H1 (cell line): ENCODE measurements around the gene GDI2. TPM values are rescaled to one million over a fixed set of nuclear protein-coding genes. Genes with fewer than 3 reads are reported as not detected.

Experiments
- CTCF ChIA-PET: fragments of 300-600 bp; sonication (Branson Sonifier 250); formaldehyde crosslinking; loops from one replicate; lab custom pipeline; 2021; ENCODE audit not compliant: partially characterized antibody; lab: Charles Lee
- POLR2A ChIA-PET: fragments of 300-600 bp; sonication (Branson Sonifier 250); formaldehyde crosslinking; loops from one replicate; lab custom pipeline; 2021; ENCODE audit warnings: inconsistent platforms; ENCODE audit not compliant: partially characterized antibody; lab: Charles Lee
- DNase-seq, 2 experiments: peaks; one replicate each; pipeline versions ENCODE4 v3.0.0 to v3.0.0-alpha.2; 2010 to 2022; ENCODE audit warnings: low spot score in 2 of 2, low read depth in 1 of 2, mixed read lengths in 1 of 2
- FAIRE-seq: peaks from 2 replicates; lab custom pipeline; 2011; peaks lifted over from hg19 to GRCh38; lab: Jason Lieb, UNC
- H2AFZ ChIP-seq: 2 replicates; pipeline ENCODE4 v1.8.1; 2012; ENCODE audit warnings: low read length, inconsistent platforms
- H2AK5ac ChIP-seq: 2 replicates; pipeline ENCODE4 v1.6.1; 2013; ENCODE audit warnings: low read depth, low read length
- H2BK120ac ChIP-seq: replicated peaks from 2 replicates; pipeline ENCODE3; 2013; ENCODE audit warnings: low read depth, low read length, inconsistent platforms
- H2BK12ac ChIP-seq: 2 replicates; pipeline ENCODE4 v1.6.1; 2013; ENCODE audit warnings: low read depth, low read length
- H2BK15ac ChIP-seq: 2 replicates; pipeline ENCODE4 v1.6.1; 2013; ENCODE audit warnings: low read length
- H2BK20ac ChIP-seq: 2 replicates; pipeline ENCODE4 v1.6.1; 2013; ENCODE audit warnings: low read length
- H2BK5ac ChIP-seq: 2 replicates; pipeline ENCODE4 v1.6.1; 2013; ENCODE audit warnings: low read depth, low read length
- H3K14ac ChIP-seq: 2 replicates; pipeline ENCODE4 v1.6.1; 2013; ENCODE audit warnings: inconsistent platforms; ENCODE audit not compliant: insufficient read length
- H3K18ac ChIP-seq: 2 replicates; pipeline ENCODE4 v1.6.1; 2013; ENCODE audit warnings: low read length; ENCODE audit errors: extremely low read depth
- H3K23ac ChIP-seq: 2 replicates; pipeline ENCODE4 v1.6.1; 2013; ENCODE audit warnings: inconsistent platforms; ENCODE audit not compliant: insufficient read length
- H3K23me2 ChIP-seq: 2 replicates; pipeline ENCODE4 v1.6.1; 2013; ENCODE audit warnings: low read depth, low read length
- H3K27ac ChIP-seq: 2 replicates; pipeline ENCODE4 v1.6.1; 2011; ENCODE audit warnings: low read depth, low read length, inconsistent platforms
- H3K27me3 ChIP-seq, 4 experiments: replicated peaks in 1 of 4; 1 replicate in 1 of 4; 2 replicates in 3 of 4; pipeline versions ENCODE4 v1.6.1 to v1.8.1; 2011 to 2013; ENCODE audit warnings: low read length in 3 of 4, mild to moderate bottlenecking in 3 of 4, inconsistent platforms in 2 of 4, mixed read lengths in 2 of 4, moderate library complexity in 1 of 4; ENCODE audit not compliant: control insufficient read depth in 3 of 4, insufficient read depth in 3 of 4; ENCODE audit errors: extremely low read depth in 1 of 4
- H3K36me3 ChIP-seq, 4 experiments: 2 replicates each; pipeline versions ENCODE4 v1.6.1 to v1.8.1; 2011 to 2013; ENCODE audit warnings: mild to moderate bottlenecking in 4 of 4, low read length in 3 of 4, moderate library complexity in 2 of 4, control low read depth in 1 of 4, inconsistent platforms in 1 of 4; ENCODE audit not compliant: insufficient read depth in 4 of 4, control insufficient read depth in 2 of 4
- H3K4ac ChIP-seq: replicated peaks from 2 replicates; pipeline ENCODE3; 2013; ENCODE audit warnings: low read length, low read depth, mixed read lengths, inconsistent platforms; ENCODE audit not compliant: insufficient read length
- H3K4me1 ChIP-seq, 4 experiments: replicated peaks in 1 of 4; 1 replicate in 1 of 4; 2 replicates in 3 of 4; pipeline versions ENCODE4 v1.6.1 to v1.8.1; 2011 to 2013; ENCODE audit warnings: low read length in 3 of 4, inconsistent platforms in 2 of 4, mixed read lengths in 1 of 4; ENCODE audit not compliant: insufficient read depth in 4 of 4, control insufficient read depth in 3 of 4
- H3K4me2 ChIP-seq, 2 experiments: 2 replicates each; pipeline versions ENCODE4 v1.6.1 to v1.8.1; 2011 to 2013; ENCODE audit warnings: low read depth in 2 of 2, low read length in 2 of 2, control low read depth in 1 of 2, inconsistent platforms in 1 of 2, mild to moderate bottlenecking in 1 of 2; ENCODE audit not compliant: insufficient read depth in 1 of 2
- H3K4me3 ChIP-seq, 4 experiments: fragments of 200-600, 300-600 bp in 1 of 4; sonication (generic), shearing (Covaris generic), sonication (Bioruptor Twin) in 1 of 4; 2 replicates each; pipeline versions ENCODE4 v1.5.1 to v1.8.1; 2011 to 2016; ENCODE audit warnings: low read length in 4 of 4, low read depth in 3 of 4, control low read depth in 2 of 4, inconsistent platforms in 2 of 4, mild to moderate bottlenecking in 2 of 4, mixed read lengths in 1 of 4, moderate library complexity in 1 of 4; ENCODE audit not compliant: insufficient read depth in 2 of 4; ENCODE audit errors: extremely low read depth in 1 of 4
- H3K56ac ChIP-seq: replicated peaks from 2 replicates; pipeline ENCODE3; 2013; ENCODE audit warnings: low read depth, mild to moderate bottlenecking, mixed read lengths, low read length, inconsistent platforms; ENCODE audit not compliant: insufficient read length
- H3K79me1 ChIP-seq: 2 replicates; pipeline ENCODE4 v1.6.1; 2013; ENCODE audit warnings: low read depth, low read length, control low read depth
- H3K79me2 ChIP-seq, 2 experiments: 2 replicates each; pipeline versions ENCODE4 v1.6.1 to v1.8.1; 2012 to 2013; ENCODE audit warnings: low read length in 2 of 2, mild to moderate bottlenecking in 2 of 2, inconsistent platforms in 1 of 2; ENCODE audit not compliant: insufficient read depth in 2 of 2, control insufficient read depth in 1 of 2
- H3K9ac ChIP-seq, 4 experiments: replicated peaks in 1 of 4; 1 replicate in 1 of 4; 2 replicates in 3 of 4; pipeline versions ENCODE4 v1.6.1 to v1.8.1; 2011 to 2013; ENCODE audit warnings: low read depth in 3 of 4, low read length in 3 of 4, control low read depth in 2 of 4, mild to moderate bottlenecking in 2 of 4, moderate library complexity in 2 of 4, inconsistent platforms in 1 of 4; ENCODE audit errors: extremely low read depth in 1 of 4
- H3K9me3 ChIP-seq, 2 experiments: 2 replicates each; pipeline versions ENCODE4 v1.6.1 to v1.8.1; 2012 to 2013; ENCODE audit warnings: mild to moderate bottlenecking in 2 of 2, moderate library complexity in 2 of 2, control low read depth in 1 of 2, inconsistent platforms in 1 of 2, low read depth in 1 of 2, low read length in 1 of 2, mixed read lengths in 1 of 2; ENCODE audit not compliant: insufficient read depth in 2 of 2
- H4K20me1 ChIP-seq, 2 experiments: replicated peaks in 1 of 2; 2 replicates each; pipeline versions ENCODE3 to v1.8.1; 2011 to 2013; ENCODE audit warnings: inconsistent platforms in 2 of 2, low read length in 2 of 2, mild to moderate bottlenecking in 1 of 2; ENCODE audit not compliant: insufficient read depth in 2 of 2, control insufficient read depth in 1 of 2
- H4K5ac ChIP-seq: 2 replicates; pipeline ENCODE4 v1.6.1; 2013; ENCODE audit warnings: low read length, low read depth, mixed read lengths, inconsistent platforms; ENCODE audit not compliant: insufficient read length
- H4K8ac ChIP-seq: 2 replicates; pipeline ENCODE4 v1.8.0; 2013; ENCODE audit warnings: mild to moderate bottlenecking, moderate library complexity, low read length, inconsistent platforms; ENCODE audit not compliant: insufficient read depth; ENCODE audit errors: extremely low read depth
- H4K91ac ChIP-seq: replicated peaks from 2 replicates; pipeline ENCODE3; 2013; ENCODE audit warnings: low read length, mixed read lengths, inconsistent platforms; ENCODE audit not compliant: insufficient read length
- BACH1 ChIP-seq: IDR thresholded peaks from 2 replicates; pipeline ENCODE4 v1.6.1; 2012; ENCODE audit warnings: low read length, improper control_type of control experiment
- CHD1 ChIP-seq: IDR thresholded peaks from 2 replicates; pipeline ENCODE4 v1.6.1; 2012; ENCODE audit warnings: low read depth, low read length, improper control_type of control experiment
- JUN ChIP-seq: IDR thresholded peaks from 2 replicates; pipeline ENCODE4 v1.6.1; 2011; ENCODE audit warnings: low read depth, mild to moderate bottlenecking, improper control_type of control experiment, low read length
- MAX ChIP-seq: IDR thresholded peaks from 2 replicates; pipeline ENCODE4 v1.6.1; 2012; ENCODE audit warnings: inconsistent platforms
- PHF8 ChIP-seq: fragments of 200-600 bp; sonication (generic); conservative IDR thresholded peaks from 2 replicates; pipeline ENCODE4 v1.7.1; 2012; ENCODE audit warnings: low read depth, mild to moderate bottlenecking, inconsistent platforms, low read length, moderate library complexity
- POLR2AphosphoS5 ChIP-seq: IDR thresholded peaks from 2 replicates; pipeline ENCODE4 v1.6.1; 2011; ENCODE audit warnings: low read depth, low read length
- RFX5 ChIP-seq: IDR thresholded peaks from 2 replicates; pipeline ENCODE4 v1.6.1; 2011; ENCODE audit warnings: low read depth, low read length, improper control_type of control experiment, borderline replicate concordance
- SP2 ChIP-seq: IDR thresholded peaks from 2 replicates; pipeline ENCODE4 v1.6.1; 2012; ENCODE audit warnings: mild to moderate bottlenecking, low read length, inconsistent platforms
- SP4 ChIP-seq: IDR thresholded peaks from 2 replicates; pipeline ENCODE4 v1.6.1; 2012; ENCODE audit warnings: low read length, inconsistent platforms
- USF2 ChIP-seq: IDR thresholded peaks from 2 replicates; pipeline ENCODE4 v1.6.1; 2011; ENCODE audit warnings: low read length, improper control_type of control experiment
- WGBS, 2 experiments: shearing (Covaris generic) in 1 of 2; methylation state at CpG; one replicate each; pipeline versions ENCODE4 v1.1.6 to v1.1.7; 2013 to 2015; ENCODE audit warnings: low lambda C conversion rate in 2 of 2, mixed read lengths in 2 of 2, inconsistent platforms in 1 of 2, low coverage in 1 of 2, missing lambda C conversion rate in 1 of 2; ENCODE audit not compliant: insufficient replicate concordance in 2 of 2, insufficient coverage in 1 of 2, insufficient read length in 1 of 2; ENCODE audit errors: extremely low coverage in 1 of 2, missing lambda C conversion rate in 1 of 2; 5-methylcytosine and 5-hydroxymethylcytosine counted together
- polyA plus RNA-seq, 7 experiments: library from polyadenylated mRNA; depleted of rRNA in 3 of 7; stranded (reverse) in 5 of 7; unstranded in 2 of 7; fragments of >200 nt in 5 of 7; fragments of 200-250 nt in 2 of 7; gene quantifications; 1 replicate in 5 of 7; 2 replicates in 1 of 7; 4 replicates in 1 of 7; pipeline versions ENCODE4 v1.2.1 to v1.2.3, GENCODE V29; 2011 to 2013; ENCODE audit warnings: missing spikeins in 2 of 7, mixed read lengths in 2 of 7
- total RNA-seq: library from RNA; stranded (reverse); fragmentation: NEBNext Ultra II Directional; extraction: Animal tissue kit (Norgen Biotek cat#: 25700); gene quantifications from 2 replicates; pipeline ENCODE4 v1.2.1, GENCODE V29; 2021

The GDI2 gene
- total and polyA plus RNA-seq, 2 of the 8 experiments (the other 6 are each of a cell fraction or from before 2014, with no cell fraction given), result 168 to 385 TPM

- TF ChIP-seq MAX (no peak), BACH1 (no peak), CHD1 (no peak), USF2 (no peak), JUN (no peak), PHF8 (no peak), SP2 (no peak), POLR2AphosphoS5 (no peak), RFX5 (no peak), SP4 (no peak)
- FAIRE-seq, result no peak
- no peak overlapping the region for H4K8ac ChIP-seq
- no peak overlapping the region for H3K9ac ChIP-seq
- no peaks in the 10 kb centered on the region for H3K4me1 ChIP-seq
- H3K4me2 ChIP-seq, result no peak overlapping the region
- H3K14ac ChIP-seq, result no peak overlapping the region
- H3K27ac ChIP-seq, result no peak overlapping the region
- H2BK15ac ChIP-seq, result no peak overlapping the region
- H3K23me2 ChIP-seq, result no peaks in the 10 kb centered on the region
- peaks cover 15% of the 10 kb centered on the region for H3K79me1 ChIP-seq
- no peaks in the 10 kb centered on the region for H3K27me3 ChIP-seq
- H3K4ac ChIP-seq, result no peak overlapping the region
- CTCF ChIA-PET, result interaction anchor here (1.2 to 1.9 kb wide), 6 partner anchors 9 to 113 kb away, joined by 3 to 6 read pairs (median 4); no protein-coding TSS in a partner anchor
- peaks cover 13 to 94% of the 10 kb centered on the region in 2 experiments for H3K79me2 ChIP-seq
- H2BK120ac ChIP-seq, result no peak overlapping the region
- H2AFZ ChIP-seq, result no peak overlapping the region
- H3K4me3 ChIP-seq, result no peak overlapping the region
- H3K18ac ChIP-seq, result no peak overlapping the region
- POLR2A ChIA-PET, result interaction anchor here (1.3 to 3.1 kb wide), 3 partner anchors 10 to 113 kb away, joined by 3 to 9 read pairs (median 4); partner anchors contain the start of genes ANKRD16 and FBH1
- no peak overlapping the region for H3K23ac ChIP-seq
- H2BK20ac ChIP-seq, result no peak overlapping the region
- no peak overlapping the region for H2AK5ac ChIP-seq
- no peak for DNase-seq
- no peaks in the 10 kb centered on the region for H3K9me3 ChIP-seq
- H4K5ac ChIP-seq, result no peak overlapping the region
- no peak overlapping the region for H2BK5ac ChIP-seq
- no peak overlapping the region for H4K91ac ChIP-seq
- WGBS, 2 experiments, result 89% methylated on average over 3 of the region's 3 CpGs; no CpG with 5 or more reads in 1 of the 2 experiments
- peaks cover 3 to 18% (median 10%) of the 10 kb centered on the region in 4 experiments; a peak in 4 of 8 replicates for H3K36me3 ChIP-seq
- no peak overlapping the region for H2BK12ac ChIP-seq
- H4K20me1 ChIP-seq, result peaks cover 15 to 20% of the 10 kb centered on the region in 2 experiments
- H3K56ac ChIP-seq, result no peak overlapping the region
These were observed 36.4 kb downstream of the GDI2 start for GRCh38 chr10:5776881-5777197.
